ENCODE measurements around the gene TMEM132D.

DNA sequence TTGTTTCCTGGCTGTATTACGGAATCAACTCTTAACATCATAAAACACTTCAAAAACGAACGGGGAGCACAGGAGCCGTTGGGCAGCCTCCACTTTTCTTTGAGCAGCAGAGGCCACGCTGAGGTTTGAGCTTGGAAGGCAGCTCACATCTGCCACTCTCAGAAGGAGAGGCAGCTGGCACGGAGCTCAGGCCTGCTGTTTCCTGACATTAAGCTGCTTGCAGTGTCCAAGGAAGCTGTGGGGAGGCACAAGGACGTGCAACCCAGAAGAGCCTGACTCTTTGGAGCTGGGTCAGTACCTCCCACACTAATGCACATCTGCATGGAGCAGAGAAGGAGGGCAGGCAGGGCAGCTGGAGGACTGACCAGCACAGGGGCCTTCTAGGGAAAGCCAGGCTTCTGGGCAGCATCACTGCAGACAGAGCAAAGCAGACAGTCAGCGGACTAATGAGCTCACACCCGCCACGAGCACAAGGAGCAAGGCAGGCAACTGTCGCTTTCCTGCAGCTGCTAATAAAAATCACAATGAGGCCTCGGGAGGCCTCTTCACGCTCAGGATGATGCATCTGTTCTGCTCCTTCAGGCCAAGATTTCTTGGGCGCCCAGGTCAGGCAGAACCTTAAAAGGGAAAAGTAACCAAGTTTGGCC, 839.5 kb downstream of the TMEM132D start:
- TF ChIP-seq GATA3 (IDR thresholded peaks at IDR 0.05; ENCODE audit: low read depth, low read length) = no peak
- TF ChIP-seq GATA2 (IDR thresholded peaks at IDR 0.05; ENCODE audit: low read depth, low read length) = no peak
